GM23338 (cell line): ENCODE measurements around the gene PTPRN2. TPM values are rescaled to one million over a fixed set of nuclear protein-coding genes. Genes with fewer than 3 reads are reported as not detected.

Experiments used
- ATAC-seq: fragments of 200-7000 bp; cut with Tn5 transposase; 3 replicates; pipeline ENCODE4 v1.9.1; 2020
- DNase-seq: peaks from one replicate; pipeline ENCODE4 v3.0.0-alpha.2; 2015; ENCODE audit warnings: low spot score
- H2AFZ ChIP-seq: fragments of 200-600 bp; sonication (generic); 2 replicates; pipeline ENCODE4 v1.8.0; 2016; ENCODE audit warnings: antibody characterized with exemption, mild to moderate bottlenecking, moderate library complexity
- H3F3A ChIP-seq: fragments of 200-600 bp; sonication (generic); replicated peaks from 2 replicates; pipeline ENCODE4 v1.8.0; 2017; ENCODE audit warnings: antibody characterized with exemption, mixed run types, low read depth
- H3K27ac ChIP-seq: fragments of 200-600 bp; sonication (generic); 2 replicates; pipeline ENCODE4 v1.6.1; 2016; ENCODE audit warnings: low read depth
- H3K27me3 ChIP-seq: fragments of 200-600 bp; sonication (generic); 2 replicates; pipeline ENCODE4 v1.8.0; 2016; ENCODE audit warnings: mild to moderate bottlenecking, mixed run types, moderate library complexity; ENCODE audit not compliant: insufficient read depth
- H3K36me3 ChIP-seq: fragments of 200-600 bp; sonication (generic); 2 replicates; pipeline ENCODE4 v1.8.0; 2016; ENCODE audit warnings: mild to moderate bottlenecking; ENCODE audit not compliant: insufficient read depth
- H3K4me1 ChIP-seq: fragments of 200-600 bp; sonication (generic); 2 replicates; pipeline ENCODE4 v1.8.0; 2016; ENCODE audit warnings: mild to moderate bottlenecking, moderate library complexity; ENCODE audit not compliant: insufficient read depth
- H3K4me2 ChIP-seq: fragments of 200-600 bp; sonication (generic); 2 replicates; pipeline ENCODE4 v1.7.1; 2017; ENCODE audit warnings: mixed run types
- H3K4me3 ChIP-seq: fragments of 200-600 bp; sonication (generic); 2 replicates; pipeline ENCODE4 v1.6.1; 2016; ENCODE audit warnings: mixed run types
- H3K79me2 ChIP-seq: fragments of 200-600 bp; sonication (generic); replicated peaks from 2 replicates; pipeline ENCODE4 v1.8.0; 2017; ENCODE audit warnings: mild to moderate bottlenecking; ENCODE audit not compliant: insufficient read depth
- H3K9me2 ChIP-seq: fragments of 200-600 bp; sonication (generic); 2 replicates; pipeline ENCODE4 v1.8.0; 2017; ENCODE audit not compliant: insufficient read depth
- H4K20me1 ChIP-seq: fragments of 200-600 bp; sonication (generic); replicated peaks from 2 replicates; pipeline ENCODE4 v1.8.0; 2017; ENCODE audit warnings: mild to moderate bottlenecking; ENCODE audit not compliant: insufficient read depth
- H3K27ac Mint-ChIP-seq: 2 replicates; pipeline ENCODE4 v1.8.0; 2020; ENCODE audit warnings: inconsistent platforms, mild to moderate bottlenecking, moderate library complexity, mixed read lengths
- H3K27me3 Mint-ChIP-seq: 3 replicates; pipeline ENCODE4 v1.8.0; 2022; ENCODE audit warnings: low read depth, mild to moderate bottlenecking, moderate library complexity, mixed read lengths, inconsistent platforms; ENCODE audit not compliant: insufficient read depth, poor library complexity
- H3K36me3 Mint-ChIP-seq: 3 replicates; pipeline ENCODE4 v1.8.0; 2021; ENCODE audit warnings: low read depth, mild to moderate bottlenecking, inconsistent platforms, moderate library complexity, mixed read lengths
- H3K4me1 Mint-ChIP-seq: 3 replicates; pipeline ENCODE4 v1.8.0; 2020; ENCODE audit warnings: mild to moderate bottlenecking, inconsistent platforms, mixed read lengths
- H3K4me3 Mint-ChIP-seq: 3 replicates; pipeline ENCODE4 v1.8.0; 2021; ENCODE audit warnings: moderate library complexity, mild to moderate bottlenecking, inconsistent platforms, mixed read lengths
- H3K9me3 Mint-ChIP-seq: 3 replicates; pipeline ENCODE4 v1.8.0; 2020; ENCODE audit warnings: moderate library complexity, mild to moderate bottlenecking, inconsistent platforms, mixed read lengths
- CREB1 ChIP-seq: fragments of 250-450 bp; sonication (Bioruptor Pico); IDR thresholded peaks from 2 replicates; pipeline ENCODE4 v1.5.0; 2020; ENCODE audit warnings: low read depth, mild to moderate bottlenecking, moderate library complexity
- CTCF ChIP-seq, 2 experiments: fragments of 200-600 bp in 1 of 2; sonication (generic) in 1 of 2; conservative IDR thresholded peaks; 2 replicates each; pipeline versions ENCODE4 v1.5.1 to v1.6.1; 2016 to 2017; ENCODE audit warnings: antibody characterized with exemption in 2 of 2, low read depth in 2 of 2, mild to moderate bottlenecking in 2 of 2, moderate library complexity in 1 of 2
- ETS1 ChIP-seq: IDR thresholded peaks from 2 replicates; pipeline ENCODE4 v1.6.1; 2016; ENCODE audit warnings: antibody characterized with exemption
- EZH2 ChIP-seq: fragments of 200-600 bp; sonication (generic); IDR thresholded peaks from one replicate; pipeline ENCODE4 v1.8.0; 2017; ENCODE audit warnings: antibody characterized with exemption, mild to moderate bottlenecking, low read depth; ENCODE audit not compliant: unreplicated experiment
- EZH2phosphoT487 ChIP-seq: fragments of 200-600 bp; sonication (generic); IDR thresholded peaks from one replicate; pipeline ENCODE4 v1.8.1; 2018; ENCODE audit warnings: antibody characterized with exemption; ENCODE audit not compliant: unreplicated experiment
- JUNB ChIP-seq: IDR thresholded peaks from one replicate; pipeline ENCODE4 v1.6.1; 2016; ENCODE audit warnings: antibody characterized with exemption; ENCODE audit not compliant: unreplicated experiment
- NANOG ChIP-seq: IDR thresholded peaks from 2 replicates; pipeline ENCODE4 v1.6.1; 2016; ENCODE audit warnings: antibody characterized with exemption, borderline replicate concordance
- REST ChIP-seq: IDR thresholded peaks from one replicate; pipeline ENCODE4 v1.6.1; 2018; ENCODE audit warnings: antibody characterized with exemption; ENCODE audit not compliant: unreplicated experiment
- STAT1 ChIP-seq: IDR thresholded peaks from one replicate; pipeline ENCODE4 v1.6.1; 2016; ENCODE audit warnings: antibody characterized with exemption; ENCODE audit not compliant: unreplicated experiment
- ZNF114 ChIP-seq: fragments of 250-450 bp; sonication (Bioruptor Pico); IDR thresholded peaks from 2 replicates; pipeline ENCODE4 v1.5.0; 2020; ENCODE audit warnings: mild to moderate bottlenecking, moderate library complexity
- ZNF331 ChIP-seq: fragments of 250-450 bp; sonication (Bioruptor Pico); IDR thresholded peaks from 2 replicates; pipeline ENCODE4 v1.5.0; 2020; ENCODE audit warnings: low read depth, mild to moderate bottlenecking, moderate library complexity
- polyA plus RNA-seq: library from polyadenylated mRNA; unstranded; fragments of >200 nt; fragmentation: Nextera tagmentation; extraction: Ambion mirVana; gene quantifications from 2 replicates; pipeline ENCODE4 v1.2.1, GENCODE V29; 2016
- total RNA-seq: library from RNA; depleted of rRNA; stranded (reverse); fragments of >200 nt; shearing (Covaris generic); gene quantifications from 2 replicates; pipeline ENCODE4 v1.2.3, GENCODE V29; 2014

Gene PTPRN2
- total and polyA plus RNA-seq, 2 experiments from 2014 or later, result 0.87 to 4.0 TPM

- H3K4me2 ChIP-seq, result peak overlapping the region; percentile 67; the same call in 1 of the 2 replicates
- Mint-ChIP-seq H3K36me3 (peaks cover 30% of the 10 kb centered on the region), H3K9me3 (peaks cover 61% of the 10 kb centered on the region), H3K4me1 (no peaks in the 10 kb centered on the region), H3K27ac (no peak overlapping the region), H3K4me3 (no peak overlapping the region), H3K27me3 (peaks cover 3% of the 10 kb centered on the region)
- H2AFZ ChIP-seq, result no peak overlapping the region
- 0 out of 2 replicates have a peak, but pooled peaks cover 4% of the 10 kb centered on the region for H3K36me3 ChIP-seq
- H3K4me1 ChIP-seq, result peaks cover 5% of the 10 kb centered on the region; the same call in 1 of the 2 replicates
- H3K9me2 ChIP-seq, result no peaks in the 10 kb centered on the region
- no peaks in the 10 kb centered on the region for H3K79me2 ChIP-seq
- TF ChIP-seq CTCF (conservative IDR thresholded peaks at IDR 0.05; ENCODE audit: low read depth in 2 of 2) (no peak), REST (no peak), EZH2 (no peak), ZNF114 (CRISPR knock-in tag) (no peak), ZNF331 (CRISPR knock-in tag) (no peak), CREB1 (CRISPR knock-in tag) (no peak), ETS1 (no peak), NANOG (no peak), JUNB (no peak), EZH2phosphoT487 (no peak), STAT1 (no peak)
- peaks cover 92% of the 10 kb centered on the region for H3K27me3 ChIP-seq
- H4K20me1 ChIP-seq, result no peaks in the 10 kb centered on the region
- H3K4me3 ChIP-seq, result peak overlapping the region; percentile 32; the same call in 1 of the 2 replicates
- ATAC-seq (no peak), DNase-seq (peak; percentile 65)
- no peaks in the 10 kb centered on the region for H3F3A ChIP-seq
- no peak overlapping the region for H3K27ac ChIP-seq
Observed at GRCh38 chr7:157690833-157691585, 896.6 kb downstream of the PTPRN2 start.
